ENCODE results near the gene TK1. TPM values are rescaled to one million over a fixed set of nuclear protein-coding genes. Genes with fewer than 3 reads are reported as not detected.

Gene TK1
- polyA plus RNA-seq, 1 experiment: 130 TPM

DNA sequence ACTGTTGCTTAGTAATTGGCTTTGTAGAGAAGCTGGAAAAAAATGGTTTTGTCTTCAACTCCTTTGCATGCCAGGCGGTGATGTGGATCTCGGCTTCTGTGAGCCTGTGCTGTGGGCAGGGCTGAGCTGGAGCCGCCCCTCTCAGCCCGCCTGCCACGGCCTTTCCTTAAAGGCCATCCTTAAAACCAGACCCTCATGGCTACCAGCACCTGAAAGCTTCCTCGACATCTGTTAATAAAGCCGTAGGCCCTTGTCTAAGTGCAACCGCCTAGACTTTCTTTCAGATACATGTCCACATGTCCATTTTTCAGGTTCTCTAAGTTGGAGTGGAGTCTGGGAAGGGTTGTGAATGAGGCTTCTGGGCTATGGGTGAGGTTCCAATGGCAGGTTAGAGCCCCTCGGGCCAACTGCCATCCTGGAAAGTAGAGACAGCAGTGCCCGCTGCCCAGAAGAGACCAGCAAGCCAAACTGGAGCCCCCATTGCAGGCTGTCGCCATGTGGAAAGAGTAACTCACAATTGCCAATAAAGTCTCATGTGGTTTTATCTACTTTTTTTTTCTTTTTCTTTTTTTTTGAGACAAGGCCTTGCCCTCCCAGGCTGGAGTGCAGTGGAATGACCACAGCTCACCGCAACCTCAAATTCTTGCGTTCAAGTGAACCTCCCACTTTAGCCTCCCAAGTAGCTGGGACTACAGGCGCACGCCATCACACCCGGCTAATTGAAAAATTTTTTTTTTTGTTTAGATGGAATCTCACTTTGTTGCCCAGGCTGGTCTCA, 38.4 kb upstream of the TK1 start:
- ChIA-PET CTCF (interaction anchor here (1.3 to 2.3 kb wide), 2 partner anchors 25 to 682 kb away, joined by 3 to 6 read pairs; no protein-coding TSS in a partner anchor), POLR2A (no interaction called here)
- 0 out of 2 replicates have a peak, but pooled peaks cover 1% of the 10 kb centered on the region for H3K36me3 ChIP-seq (ENCODE audit: control insufficient read depth, insufficient read depth, low read length)

DNA sequence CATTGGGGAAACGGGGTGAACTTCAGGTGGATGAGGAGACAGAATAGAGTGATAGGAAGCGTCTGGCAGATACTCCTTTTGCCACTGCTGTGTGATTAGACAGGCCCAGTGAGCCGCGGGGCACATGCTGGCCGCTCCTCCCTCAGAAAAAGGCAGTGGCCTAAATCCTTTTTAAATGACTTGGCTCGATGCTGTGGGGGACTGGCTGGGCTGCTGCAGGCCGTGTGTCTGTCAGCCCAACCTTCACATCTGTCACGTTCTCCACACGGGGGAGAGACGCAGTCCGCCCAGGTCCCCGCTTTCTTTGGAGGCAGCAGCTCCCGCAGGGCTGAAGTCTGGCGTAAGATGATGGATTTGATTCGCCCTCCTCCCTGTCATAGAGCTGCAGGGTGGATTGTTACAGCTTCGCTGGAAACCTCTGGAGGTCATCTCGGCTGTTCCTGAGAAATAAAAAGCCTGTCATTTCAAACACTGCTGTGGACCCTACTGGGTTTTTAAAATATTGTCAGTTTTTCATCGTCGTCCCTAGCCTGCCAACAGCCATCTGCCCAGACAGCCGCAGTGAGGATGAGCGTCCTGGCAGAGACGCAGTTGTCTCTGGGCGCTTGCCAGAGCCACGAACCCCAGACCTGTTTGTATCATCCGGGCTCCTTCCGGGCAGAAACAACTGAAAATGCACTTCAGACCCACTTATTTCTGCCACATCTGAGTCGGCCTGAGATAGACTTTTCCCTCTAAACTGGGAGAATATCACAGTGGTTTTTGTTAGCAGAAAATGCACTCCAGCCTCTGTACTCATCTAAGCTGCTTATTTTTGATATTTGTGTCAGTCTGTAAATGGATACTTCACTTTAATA, 37.6 kb upstream of the TK1 start:
- TF ChIP-seq, protein P1, sequence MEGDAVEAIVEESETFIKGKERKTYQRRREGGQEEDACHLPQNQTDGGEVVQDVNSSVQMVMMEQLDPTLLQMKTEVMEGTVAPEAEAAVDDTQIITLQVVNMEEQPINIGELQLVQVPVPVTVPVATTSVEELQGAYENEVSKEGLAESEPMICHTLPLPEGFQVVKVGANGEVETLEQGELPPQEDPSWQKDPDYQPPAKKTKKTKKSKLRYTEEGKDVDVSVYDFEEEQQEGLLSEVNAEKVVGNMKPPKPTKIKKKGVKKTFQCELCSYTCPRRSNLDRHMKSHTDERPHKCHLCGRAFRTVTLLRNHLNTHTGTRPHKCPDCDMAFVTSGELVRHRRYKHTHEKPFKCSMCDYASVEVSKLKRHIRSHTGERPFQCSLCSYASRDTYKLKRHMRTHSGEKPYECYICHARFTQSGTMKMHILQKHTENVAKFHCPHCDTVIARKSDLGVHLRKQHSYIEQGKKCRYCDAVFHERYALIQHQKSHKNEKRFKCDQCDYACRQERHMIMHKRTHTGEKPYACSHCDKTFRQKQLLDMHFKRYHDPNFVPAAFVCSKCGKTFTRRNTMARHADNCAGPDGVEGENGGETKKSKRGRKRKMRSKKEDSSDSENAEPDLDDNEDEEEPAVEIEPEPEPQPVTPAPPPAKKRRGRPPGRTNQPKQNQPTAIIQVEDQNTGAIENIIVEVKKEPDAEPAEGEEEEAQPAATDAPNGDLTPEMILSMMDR (IDR thresholded peaks at IDR 0.05; ENCODE audit: insufficient read depth, low read depth, low read length): no peak
- Histone ChIP-seq H3K36me3 (ENCODE audit: control insufficient read depth, insufficient read depth, low read length) (0 out of 2 replicates have a peak, but pooled peaks cover 1% of the 10 kb centered on the region), H3K27me3 (ENCODE audit: control insufficient read depth, insufficient read depth, low read length) (no peaks in the 10 kb centered on the region; the same call in 1 of the 2 replicates), H3K4me3 (ENCODE audit: low read depth, low read length) (no peak overlapping the region)
- ChIA-PET CTCF (interaction anchor here (1.3 kb wide), 1 partner anchor 681 kb away, joined by 3 read pairs; no protein-coding TSS in a partner anchor), POLR2A (no interaction called here)
- DNase-seq (ENCODE audit: low read depth): no peak

More for the DNA sequence above, 38.4 kb upstream of the TK1 start:
- TF ChIP-seq, protein P1 (IDR thresholded peaks at IDR 0.05; ENCODE audit: insufficient read depth, low read depth, low read length): no peak
- H3K4me3 ChIP-seq (ENCODE audit: low read depth, low read length): no peak overlapping the region
- peaks cover under 1% of the 10 kb centered on the region for H3K27me3 ChIP-seq (ENCODE audit: control insufficient read depth, insufficient read depth, low read length)
- no peak for DNase-seq (ENCODE audit: low read depth)

DNA sequence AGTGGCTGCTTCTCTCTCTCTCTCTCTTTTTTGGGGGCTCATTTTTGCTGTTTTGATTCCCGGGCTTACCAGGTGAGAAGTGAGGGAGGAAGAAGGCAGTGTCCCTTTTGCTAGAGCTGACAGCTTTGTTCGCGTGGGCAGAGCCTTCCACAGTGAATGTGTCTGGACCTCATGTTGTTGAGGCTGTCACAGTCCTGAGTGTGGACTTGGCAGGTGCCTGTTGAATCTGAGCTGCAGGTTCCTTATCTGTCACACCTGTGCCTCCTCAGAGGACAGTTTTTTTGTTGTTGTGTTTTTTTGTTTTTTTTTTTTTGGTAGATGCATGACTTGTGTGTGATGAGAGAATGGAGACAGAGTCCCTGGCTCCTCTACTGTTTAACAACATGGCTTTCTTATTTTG, 36.9 kb upstream of the TK1 start:
- TF ChIP-seq, protein P1 (IDR thresholded peaks at IDR 0.05; ENCODE audit: insufficient read depth, low read depth, low read length): no peak
- POLR2A ChIA-PET: no interaction called here
- no peak for DNase-seq (ENCODE audit: low read depth)
- H3K4me3 ChIP-seq (ENCODE audit: low read depth, low read length): no peak overlapping the region
- CTCF ChIA-PET: interaction anchor here (0.8 to 1.3 kb wide), 2 partner anchors 27 to 681 kb away, joined by 3 read pairs; no protein-coding TSS in a partner anchor
- H3K36me3 ChIP-seq (ENCODE audit: control insufficient read depth, insufficient read depth, low read length): 0 out of 2 replicates have a peak, but pooled peaks cover 1% of the 10 kb centered on the region
- H3K27me3 ChIP-seq (ENCODE audit: control insufficient read depth, insufficient read depth, low read length): no peaks in the 10 kb centered on the region; the same call in 1 of the 2 replicates

DNA sequence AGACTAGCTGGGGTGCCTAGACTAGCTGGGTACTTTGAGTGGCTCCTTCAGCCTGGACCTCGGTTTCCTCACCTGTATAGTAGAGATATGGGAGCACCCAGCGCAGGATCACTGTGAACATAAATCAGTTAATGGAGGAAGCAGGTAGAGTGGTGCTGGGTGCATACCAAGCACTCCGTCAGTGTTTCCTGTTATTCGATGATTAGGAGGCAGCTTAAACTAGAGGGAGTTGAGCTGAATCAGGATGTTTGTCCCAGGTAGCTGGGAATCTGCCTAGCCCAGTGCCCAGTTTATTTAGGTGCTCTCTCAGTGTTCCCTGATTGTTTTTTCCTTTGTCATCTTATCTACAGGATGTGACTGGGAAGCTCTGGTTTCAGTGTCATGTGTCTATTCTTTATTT, 36.2 kb upstream of the TK1 start:
- H3K36me3 ChIP-seq (ENCODE audit: control insufficient read depth, insufficient read depth, low read length): 0 out of 2 replicates have a peak, but pooled peaks cover 1% of the 10 kb centered on the region
- CTCF ChIA-PET: interaction anchor here (0.8 kb wide), 1 partner anchor 28 kb away, joined by 3 read pairs; no protein-coding TSS in a partner anchor
- TF ChIP-seq, protein P1 (IDR thresholded peaks at IDR 0.05; ENCODE audit: insufficient read depth, low read depth, low read length): no peak
- POLR2A ChIA-PET: no interaction called here
- no peak for DNase-seq (ENCODE audit: low read depth)
- H3K27me3 ChIP-seq (ENCODE audit: control insufficient read depth, insufficient read depth, low read length): no peaks in the 10 kb centered on the region
- no peak overlapping the region for H3K4me3 ChIP-seq (ENCODE audit: low read depth, low read length)

Measured in BJ (cell line).